IMR-90 (cell line): Measurements from ENCODE around the gene SEMG2. TPM values are rescaled to one million over a fixed set of nuclear protein-coding genes. Genes with fewer than 3 reads are reported as not detected.

Experiments used
- ATAC-seq: fragments of 200-7000 bp; cut with Tn5 transposase; 2 replicates; pipeline ENCODE4 v1.9.1; 2020; ENCODE audit warnings: low read depth, mild to moderate bottlenecking, moderate library complexity
- BruUV-seq: library from RNA; stranded (reverse); fragments of 400-500 nt; replicated peaks from 2 replicates; lab custom pipeline; 2021; lab: Mats Ljungman, UMichigan
- CTCF ChIA-PET: fragments of 300-600 bp; formaldehyde crosslinking; extraction: SDS; loops from one replicate; lab custom pipeline; 2021; ENCODE audit warnings: antibody characterized with exemption; lab: Yijun Ruan, JAX
- POLR2A ChIA-PET: fragments of 300-600 bp; sonication (Branson Sonifier 250); formaldehyde crosslinking; loops from one replicate; lab custom pipeline; 2022; ENCODE audit warnings: antibody characterized with exemption; ENCODE audit not compliant: unreplicated experiment; lab: Charles Lee
- DNase-seq: peaks from one replicate; pipeline ENCODE4 v3.0.0; 2013
- H2AFZ ChIP-seq: replicated peaks from 2 replicates; pipeline ENCODE3; 2013; ENCODE audit warnings: low read length, mild to moderate bottlenecking; ENCODE audit not compliant: poor library complexity
- H2AK5ac ChIP-seq: 2 replicates; pipeline ENCODE4 v1.6.1; 2013; ENCODE audit warnings: low read depth, low read length, inconsistent platforms
- H2AK9ac ChIP-seq: replicated peaks from 2 replicates; pipeline ENCODE3; 2013; ENCODE audit warnings: mild to moderate bottlenecking, low read depth, low read length, moderate library complexity; ENCODE audit not compliant: poor library complexity
- H2BK120ac ChIP-seq: 2 replicates; pipeline ENCODE4 v1.6.1; 2013; ENCODE audit warnings: low read depth, low read length, inconsistent platforms
- H2BK15ac ChIP-seq: 3 replicates; pipeline ENCODE4 v1.6.1; 2013; ENCODE audit warnings: low read depth, low read length, inconsistent platforms
- H2BK20ac ChIP-seq: 2 replicates; pipeline ENCODE4 v1.6.1; 2013; ENCODE audit warnings: low read depth, mild to moderate bottlenecking, inconsistent platforms, low read length, moderate library complexity
- H2BK5ac ChIP-seq: 2 replicates; pipeline ENCODE4 v1.6.1; 2013; ENCODE audit warnings: mild to moderate bottlenecking, low read depth, low read length, inconsistent platforms; ENCODE audit not compliant: poor library complexity, severe bottlenecking
- H3K14ac ChIP-seq: replicated peaks from 2 replicates; pipeline ENCODE4 v1.6.1; 2013; ENCODE audit warnings: low read depth, low read length, inconsistent platforms
- H3K18ac ChIP-seq: 2 replicates; pipeline ENCODE4 v1.6.1; 2013; ENCODE audit warnings: low read depth, low read length, control low read depth
- H3K23ac ChIP-seq: 2 replicates; pipeline ENCODE4 v1.6.1; 2013; ENCODE audit warnings: low read depth, low read length, inconsistent platforms
- H3K27ac ChIP-seq: 2 replicates; pipeline ENCODE4 v1.5.1; 2013; ENCODE audit warnings: mild to moderate bottlenecking, control low read depth, low read length; ENCODE audit not compliant: insufficient read depth
- H3K27me3 ChIP-seq: 2 replicates; pipeline ENCODE4 v1.6.1; 2013; ENCODE audit warnings: low read length; ENCODE audit not compliant: control insufficient read depth, insufficient read depth
- H3K36me3 ChIP-seq: 2 replicates; pipeline ENCODE4 v1.6.1; 2013; ENCODE audit warnings: low read length, mixed read lengths; ENCODE audit not compliant: control insufficient read depth, insufficient read depth
- H3K4ac ChIP-seq: 2 replicates; pipeline ENCODE4 v1.6.1; 2013; ENCODE audit warnings: low read depth, low read length, inconsistent platforms
- H3K4me1 ChIP-seq: 2 replicates; pipeline ENCODE4 v1.6.1; 2013; ENCODE audit warnings: low read length, mixed read lengths; ENCODE audit not compliant: control insufficient read depth, insufficient read depth
- H3K4me2 ChIP-seq: 2 replicates; pipeline ENCODE4 v1.6.1; 2013; ENCODE audit warnings: low read depth, mild to moderate bottlenecking, control low read depth, low read length, moderate library complexity
- H3K4me3 ChIP-seq: 2 replicates; pipeline ENCODE4 v1.5.1; 2013; ENCODE audit warnings: low read depth, mild to moderate bottlenecking, control low read depth, low read length, moderate library complexity; ENCODE audit not compliant: insufficient read depth
- H3K56ac ChIP-seq: 2 replicates; pipeline ENCODE4 v1.6.1; 2013; ENCODE audit warnings: low read length, inconsistent platforms; ENCODE audit not compliant: insufficient read depth; ENCODE audit errors: extremely low read depth
- H3K79me1 ChIP-seq, 2 experiments: 2 replicates each; pipeline ENCODE4 v1.6.1; 2013; ENCODE audit warnings: low read length in 2 of 2, inconsistent platforms in 1 of 2, low read depth in 1 of 2
- H3K9ac ChIP-seq: 2 replicates; pipeline ENCODE4 v1.6.1; 2013; ENCODE audit warnings: low read depth, low read length, control low read depth
- H3K9me1 ChIP-seq: 2 replicates; pipeline ENCODE4 v1.6.1; 2013; ENCODE audit warnings: low read length, inconsistent platforms; ENCODE audit not compliant: insufficient read depth
- H3K9me3 ChIP-seq: 2 replicates; pipeline ENCODE4 v1.6.1; 2013; ENCODE audit warnings: low read length; ENCODE audit not compliant: control insufficient read depth, insufficient read depth
- H4K20me1 ChIP-seq: 2 replicates; pipeline ENCODE4 v1.6.1; 2013; ENCODE audit warnings: low read length, inconsistent platforms; ENCODE audit not compliant: insufficient read depth
- H4K5ac ChIP-seq: 2 replicates; pipeline ENCODE4 v1.6.1; 2013; ENCODE audit warnings: mild to moderate bottlenecking, low read depth, low read length, control low read depth
- H4K8ac ChIP-seq, 2 experiments: 2 replicates each; pipeline ENCODE4 v1.6.1; 2013; ENCODE audit warnings: low read depth in 2 of 2, low read length in 2 of 2, control low read depth in 1 of 2, inconsistent platforms in 1 of 2
- H4K91ac ChIP-seq: 2 replicates; pipeline ENCODE4 v1.6.1; 2013; ENCODE audit warnings: low read depth, low read length, inconsistent platforms; ENCODE audit not compliant: insufficient read depth
- BHLHE40 ChIP-seq: fragments of 150-350 bp; IDR thresholded peaks from 2 replicates; pipeline ENCODE4 v1.6.1; 2016; ENCODE audit warnings: mild to moderate bottlenecking, low read depth, low read length
- CEBPB ChIP-seq: IDR thresholded peaks from 2 replicates; pipeline ENCODE4 v1.6.1; 2012; ENCODE audit warnings: low read depth, low read length, improper control_type of control experiment
- CHD1 ChIP-seq: IDR thresholded peaks from 2 replicates; pipeline ENCODE4 v1.6.1; 2012; ENCODE audit warnings: low read depth, low read length, improper control_type of control experiment
- FOS ChIP-seq: fragments of 150-350 bp; IDR thresholded peaks from 2 replicates; pipeline ENCODE4 v1.6.1; 2016; ENCODE audit warnings: low read depth, low read length
- MAFK ChIP-seq: IDR thresholded peaks from 2 replicates; pipeline ENCODE4 v1.6.1; 2012; ENCODE audit warnings: low read depth, low read length, improper control_type of control experiment
- MAZ ChIP-seq: IDR thresholded peaks from 2 replicates; pipeline ENCODE4 v1.6.1; 2012; ENCODE audit warnings: low read depth, mild to moderate bottlenecking, low read length, improper control_type of control experiment, moderate library complexity, borderline replicate concordance
- MXI1 ChIP-seq: IDR thresholded peaks from 2 replicates; pipeline ENCODE4 v1.6.1; 2012; ENCODE audit warnings: low read depth, mild to moderate bottlenecking, low read length, moderate library complexity, borderline replicate concordance
- NFE2L2 ChIP-seq: fragments of 150-350 bp; IDR thresholded peaks from 2 replicates; pipeline ENCODE4 v1.6.1; 2016; ENCODE audit warnings: low read depth, mild to moderate bottlenecking, low read length
- POLR2A ChIP-seq: IDR thresholded peaks from 2 replicates; pipeline ENCODE4 v1.6.1; 2012; ENCODE audit warnings: mild to moderate bottlenecking, low read depth, low read length
- RAD21 ChIP-seq: IDR thresholded peaks from 2 replicates; pipeline ENCODE4 v1.6.1; 2012; ENCODE audit warnings: low read length, improper control_type of control experiment
- RCOR1 ChIP-seq: IDR thresholded peaks from 2 replicates; pipeline ENCODE4 v1.6.1; 2012; ENCODE audit warnings: mild to moderate bottlenecking, low read length, improper control_type of control experiment; ENCODE audit not compliant: insufficient replicate concordance
- RFX5 ChIP-seq: IDR thresholded peaks from 2 replicates; pipeline ENCODE4 v1.8.0; 2012; ENCODE audit warnings: low read depth, mild to moderate bottlenecking, low read length, moderate library complexity
- SMC3 ChIP-seq: fragments of 150-350 bp; IDR thresholded peaks from 2 replicates; pipeline ENCODE4 v1.6.1; 2016; ENCODE audit warnings: low read depth, mild to moderate bottlenecking, antibody characterized with exemption, low read length, moderate library complexity
- WGBS, 2 experiments: methylation state at CpG; one replicate each; pipeline versions ENCODE4 v1.1.5 to v1.1.7; 2013; ENCODE audit warnings: missing lambda C conversion rate in 2 of 2; ENCODE audit not compliant: insufficient read length in 1 of 2; ENCODE audit errors: extremely low coverage in 2 of 2; 5-methylcytosine and 5-hydroxymethylcytosine counted together
- dilution Hi-C: fragments of 300-500 bp; cut with HindIII; formaldehyde crosslinking; loops from one replicate; pipeline ENCODE4 v1.14.3; 2018; ENCODE audit warnings: low sequenced_read_pairs; ENCODE audit not compliant: unreplicated experiment
- in situ Hi-C: fragments of 300-500 bp; cut with MboI; formaldehyde crosslinking; loops from 3 replicates; pipeline ENCODE4 v1.14.3; 2019; ENCODE audit warnings: low sequenced_read_pairs, inconsistent platforms, mixed read lengths
- intact Hi-C: fragments of 100-400 bp; cut with micrococcal nuclease; formaldehyde crosslinking; loops from 2 replicates; pipeline ENCODE4 v1.10.0; 2022
- polyA plus RNA-seq, 3 experiments: library from polyadenylated mRNA; depleted of rRNA; stranded (reverse); fragments of >200 nt; gene quantifications; 2 replicates each; pipeline ENCODE4 v1.2.3, GENCODE V29; 2012; ENCODE audit warnings: low replicate concordance in 1 of 3
- total RNA-seq: library from RNA; depleted of rRNA; stranded (reverse); fragments of >200 nt; gene quantifications from 2 replicates; pipeline ENCODE4 v1.2.3, GENCODE V29; 2012
- TF ChIP-seq, protein P1 (sequence below): fragments of 150-350 bp; IDR thresholded peaks from 2 replicates; pipeline ENCODE4 v1.6.1; 2016; ENCODE audit warnings: low read depth, mild to moderate bottlenecking, low read length, moderate library complexity, borderline replicate concordance
- TF ChIP-seq, protein P2 (sequence below): fragments of 150-350 bp; IDR thresholded peaks from 2 replicates; pipeline ENCODE4 v1.6.1; 2017; ENCODE audit warnings: mild to moderate bottlenecking, antibody characterized with exemption, low read length, low read depth
- TF ChIP-seq, protein P3 (sequence below): conservative IDR thresholded peaks from 2 replicates; pipeline ENCODE4 v1.5.1; 2012; ENCODE audit warnings: mild to moderate bottlenecking, low read depth, low read length, improper control_type of control experiment

The SEMG2 gene
- total and polyA plus RNA-seq, 2 of the 4 experiments (the other 2 are of a cell fraction) = not detected

DNA sequence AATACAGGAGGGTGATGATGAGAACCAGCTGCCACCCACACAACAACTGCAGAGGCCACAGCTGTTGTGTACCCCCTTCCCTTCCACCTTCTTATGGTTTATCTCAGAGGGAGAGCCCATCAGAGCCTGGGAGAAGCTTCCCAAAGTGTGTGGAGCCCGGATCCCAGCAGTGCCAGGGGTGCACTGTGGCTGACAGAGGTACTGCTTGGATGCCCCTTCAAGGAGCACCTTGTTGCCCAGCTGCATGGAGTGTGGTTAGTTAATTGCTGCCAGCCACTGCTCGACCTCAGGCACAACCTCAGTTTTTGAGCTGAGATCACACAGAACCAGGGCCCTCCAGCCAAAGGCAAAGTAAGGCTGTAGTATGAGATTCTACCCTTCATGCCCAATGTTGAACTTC lies 33.5 kb upstream of the SEMG2 start:
- H3K4ac ChIP-seq = no peak overlapping the region
- H3K27me3 ChIP-seq = peaks cover 1% of the 10 kb centered on the region
- H3K18ac ChIP-seq = no peak overlapping the region
- no peak overlapping the region for H4K8ac ChIP-seq
- no peak overlapping the region for H3K23ac ChIP-seq
- no peak overlapping the region for H2BK5ac ChIP-seq
- in situ Hi-C loops = no loop called here
- H2BK120ac ChIP-seq = no peak overlapping the region
- no peaks in the 10 kb centered on the region for H3K36me3 ChIP-seq
- no peak overlapping the region for H3K27ac ChIP-seq
- H3K9me1 ChIP-seq = no peaks in the 10 kb centered on the region
- no peaks in the 10 kb centered on the region for H3K9me3 ChIP-seq
- no peak overlapping the region for H3K4me3 ChIP-seq
- dilution Hi-C loops = no loop called here
- H3K79me1 ChIP-seq = no peaks in the 10 kb centered on the region
- no peak overlapping the region for H4K5ac ChIP-seq
- no peak overlapping the region for H2AK9ac ChIP-seq
- H3K4me2 ChIP-seq = no peak overlapping the region
- no peaks in the 10 kb centered on the region for H3K4me1 ChIP-seq
- H3K14ac ChIP-seq = no peak overlapping the region
- TF ChIP-seq, protein P1, sequence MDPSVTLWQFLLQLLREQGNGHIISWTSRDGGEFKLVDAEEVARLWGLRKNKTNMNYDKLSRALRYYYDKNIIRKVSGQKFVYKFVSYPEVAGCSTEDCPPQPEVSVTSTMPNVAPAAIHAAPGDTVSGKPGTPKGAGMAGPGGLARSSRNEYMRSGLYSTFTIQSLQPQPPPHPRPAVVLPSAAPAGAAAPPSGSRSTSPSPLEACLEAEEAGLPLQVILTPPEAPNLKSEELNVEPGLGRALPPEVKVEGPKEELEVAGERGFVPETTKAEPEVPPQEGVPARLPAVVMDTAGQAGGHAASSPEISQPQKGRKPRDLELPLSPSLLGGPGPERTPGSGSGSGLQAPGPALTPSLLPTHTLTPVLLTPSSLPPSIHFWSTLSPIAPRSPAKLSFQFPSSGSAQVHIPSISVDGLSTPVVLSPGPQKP = no peak
- no peak for TF ChIP-seq POLR2A
- TF ChIP-seq CHD1 = no peak
- no peak for TF ChIP-seq NFE2L2
- TF ChIP-seq MAZ = no peak
- TF ChIP-seq, protein P2, sequence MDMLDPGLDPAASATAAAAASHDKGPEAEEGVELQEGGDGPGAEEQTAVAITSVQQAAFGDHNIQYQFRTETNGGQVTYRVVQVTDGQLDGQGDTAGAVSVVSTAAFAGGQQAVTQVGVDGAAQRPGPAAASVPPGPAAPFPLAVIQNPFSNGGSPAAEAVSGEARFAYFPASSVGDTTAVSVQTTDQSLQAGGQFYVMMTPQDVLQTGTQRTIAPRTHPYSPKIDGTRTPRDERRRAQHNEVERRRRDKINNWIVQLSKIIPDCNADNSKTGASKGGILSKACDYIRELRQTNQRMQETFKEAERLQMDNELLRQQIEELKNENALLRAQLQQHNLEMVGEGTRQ = no peak
- no peak for TF ChIP-seq RAD21
- TF ChIP-seq, protein P3, sequence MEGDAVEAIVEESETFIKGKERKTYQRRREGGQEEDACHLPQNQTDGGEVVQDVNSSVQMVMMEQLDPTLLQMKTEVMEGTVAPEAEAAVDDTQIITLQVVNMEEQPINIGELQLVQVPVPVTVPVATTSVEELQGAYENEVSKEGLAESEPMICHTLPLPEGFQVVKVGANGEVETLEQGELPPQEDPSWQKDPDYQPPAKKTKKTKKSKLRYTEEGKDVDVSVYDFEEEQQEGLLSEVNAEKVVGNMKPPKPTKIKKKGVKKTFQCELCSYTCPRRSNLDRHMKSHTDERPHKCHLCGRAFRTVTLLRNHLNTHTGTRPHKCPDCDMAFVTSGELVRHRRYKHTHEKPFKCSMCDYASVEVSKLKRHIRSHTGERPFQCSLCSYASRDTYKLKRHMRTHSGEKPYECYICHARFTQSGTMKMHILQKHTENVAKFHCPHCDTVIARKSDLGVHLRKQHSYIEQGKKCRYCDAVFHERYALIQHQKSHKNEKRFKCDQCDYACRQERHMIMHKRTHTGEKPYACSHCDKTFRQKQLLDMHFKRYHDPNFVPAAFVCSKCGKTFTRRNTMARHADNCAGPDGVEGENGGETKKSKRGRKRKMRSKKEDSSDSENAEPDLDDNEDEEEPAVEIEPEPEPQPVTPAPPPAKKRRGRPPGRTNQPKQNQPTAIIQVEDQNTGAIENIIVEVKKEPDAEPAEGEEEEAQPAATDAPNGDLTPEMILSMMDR = no peak
- TF ChIP-seq MXI1 = no peak
- TF ChIP-seq SMC3 = no peak
- no peak for TF ChIP-seq MAFK
- no peak for TF ChIP-seq RCOR1
- TF ChIP-seq CEBPB = no peak
- TF ChIP-seq RFX5 = no peak
- no peak for TF ChIP-seq BHLHE40
- no peak for TF ChIP-seq FOS
- no peak overlapping the region for H2BK20ac ChIP-seq
- WGBS, 2 experiments = no CpG with 5 or more reads among the region's 2 CpGs
- H2AK5ac ChIP-seq = no peak overlapping the region
- DNase-seq = no peak
- H3K56ac ChIP-seq = no peak overlapping the region
- H2BK15ac ChIP-seq = no peak overlapping the region
- ChIA-PET POLR2A (no interaction called here), CTCF (no interaction called here)
- ATAC-seq = no peak
- no TSS peak for BruUV-seq
- no peak overlapping the region for H2AFZ ChIP-seq
- intact Hi-C loops = no loop called here
- H3K9ac ChIP-seq = no peak overlapping the region
- no peak overlapping the region for H4K91ac ChIP-seq
- no peaks in the 10 kb centered on the region for H4K20me1 ChIP-seq
